ENCODE data around the gene APBA3. TPM values are rescaled to one million over a fixed set of nuclear protein-coding genes. Genes with fewer than 3 reads are reported as not detected.

APBA3 gene
- total and polyA plus RNA-seq, 9 of the 15 experiments (the other 6 are each of a cell fraction or from before 2014, with no cell fraction given): 0.10 to 29.5 (median 11.5) TPM

GRCh38 chr19:3721131-3721886, 40.2 kb downstream of the APBA3 start (continued):
- TF ChIP-seq, protein P1, sequence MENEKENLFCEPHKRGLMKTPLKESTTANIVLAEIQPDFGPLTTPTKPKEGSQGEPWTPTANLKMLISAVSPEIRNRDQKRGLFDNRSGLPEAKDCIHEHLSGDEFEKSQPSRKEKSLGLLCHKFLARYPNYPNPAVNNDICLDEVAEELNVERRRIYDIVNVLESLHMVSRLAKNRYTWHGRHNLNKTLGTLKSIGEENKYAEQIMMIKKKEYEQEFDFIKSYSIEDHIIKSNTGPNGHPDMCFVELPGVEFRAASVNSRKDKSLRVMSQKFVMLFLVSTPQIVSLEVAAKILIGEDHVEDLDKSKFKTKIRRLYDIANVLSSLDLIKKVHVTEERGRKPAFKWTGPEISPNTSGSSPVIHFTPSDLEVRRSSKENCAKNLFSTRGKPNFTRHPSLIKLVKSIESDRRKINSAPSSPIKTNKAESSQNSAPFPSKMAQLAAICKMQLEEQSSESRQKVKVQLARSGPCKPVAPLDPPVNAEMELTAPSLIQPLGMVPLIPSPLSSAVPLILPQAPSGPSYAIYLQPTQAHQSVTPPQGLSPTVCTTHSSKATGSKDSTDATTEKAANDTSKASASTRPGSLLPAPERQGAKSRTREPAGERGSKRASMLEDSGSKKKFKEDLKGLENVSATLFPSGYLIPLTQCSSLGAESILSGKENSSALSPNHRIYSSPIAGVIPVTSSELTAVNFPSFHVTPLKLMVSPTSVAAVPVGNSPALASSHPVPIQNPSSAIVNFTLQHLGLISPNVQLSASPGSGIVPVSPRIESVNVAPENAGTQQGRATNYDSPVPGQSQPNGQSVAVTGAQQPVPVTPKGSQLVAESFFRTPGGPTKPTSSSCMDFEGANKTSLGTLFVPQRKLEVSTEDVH (IDR thresholded peaks at IDR 0.05; ENCODE audit: low read depth, partially characterized antibody): peak; percentile 74
- TF ChIP-seq PHF20 (IDR thresholded peaks at IDR 0.05; ENCODE audit: partially characterized antibody): peak; percentile 80
- peak; percentile 91 for TF ChIP-seq CCNT2 (IDR thresholded peaks at IDR 0.05; ENCODE audit: borderline replicate concordance, extremely low read depth, insufficient read length, low read depth, low read length)
- TF ChIP-seq ZNF3 (CRISPR knock-in tag; IDR thresholded peaks at IDR 0.05): no peak
- no peak for TF ChIP-seq RAD21 (CRISPR knock-in tag; conservative IDR thresholded peaks at IDR 0.05 in 1 of 2, IDR thresholded peaks at IDR 0.05 in 1 of 2)
- TF ChIP-seq L3MBTL2 (IDR thresholded peaks at IDR 0.05): peak; percentile 46; the same call in 1 of the 2 replicates
- TF ChIP-seq EP300 (IDR thresholded peaks at IDR 0.05; ENCODE audit: low read length): peak; percentile 65
- peak; percentile 94 for TF ChIP-seq RNF2 (IDR thresholded peaks at IDR 0.05)
- TF ChIP-seq RBFOX2 (IDR thresholded peaks at IDR 0.05; ENCODE audit: low read depth, low read length): peak; percentile 39; the same call in 1 of the 2 replicates
- TF ChIP-seq CREB1 (IDR thresholded peaks at IDR 0.05): peak; percentile 35; the same call in 1 of the 2 replicates
- peak; percentile 80 for TF ChIP-seq CREB1 (CRISPR knock-in tag; IDR thresholded peaks at IDR 0.05)
- peak; percentile 81; the same call in 1 of the 2 replicates for TF ChIP-seq ZBED1 (IDR thresholded peaks at IDR 0.05)
- no peak for TF ChIP-seq KLF16 (IDR thresholded peaks at IDR 0.05)
- peak; percentile 94 for TF ChIP-seq RBM22 (IDR thresholded peaks at IDR 0.05; ENCODE audit: low read depth, low read length, poor library complexity, severe bottlenecking)
- TF ChIP-seq, protein P2, sequence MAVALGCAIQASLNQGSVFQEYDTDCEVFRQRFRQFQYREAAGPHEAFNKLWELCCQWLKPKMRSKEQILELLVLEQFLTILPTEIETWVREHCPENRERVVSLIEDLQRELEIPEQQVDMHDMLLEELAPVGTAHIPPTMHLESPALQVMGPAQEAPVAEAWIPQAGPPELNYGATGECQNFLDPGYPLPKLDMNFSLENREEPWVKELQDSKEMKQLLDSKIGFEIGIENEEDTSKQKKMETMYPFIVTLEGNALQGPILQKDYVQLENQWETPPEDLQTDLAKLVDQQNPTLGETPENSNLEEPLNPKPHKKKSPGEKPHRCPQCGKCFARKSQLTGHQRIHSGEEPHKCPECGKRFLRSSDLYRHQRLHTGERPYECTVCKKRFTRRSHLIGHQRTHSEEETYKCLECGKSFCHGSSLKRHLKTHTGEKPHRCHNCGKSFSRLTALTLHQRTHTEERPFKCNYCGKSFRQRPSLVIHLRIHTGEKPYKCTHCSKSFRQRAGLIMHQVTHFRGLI (CRISPR knock-in tag; IDR thresholded peaks at IDR 0.05): no peak
- TF ChIP-seq, protein P3, sequence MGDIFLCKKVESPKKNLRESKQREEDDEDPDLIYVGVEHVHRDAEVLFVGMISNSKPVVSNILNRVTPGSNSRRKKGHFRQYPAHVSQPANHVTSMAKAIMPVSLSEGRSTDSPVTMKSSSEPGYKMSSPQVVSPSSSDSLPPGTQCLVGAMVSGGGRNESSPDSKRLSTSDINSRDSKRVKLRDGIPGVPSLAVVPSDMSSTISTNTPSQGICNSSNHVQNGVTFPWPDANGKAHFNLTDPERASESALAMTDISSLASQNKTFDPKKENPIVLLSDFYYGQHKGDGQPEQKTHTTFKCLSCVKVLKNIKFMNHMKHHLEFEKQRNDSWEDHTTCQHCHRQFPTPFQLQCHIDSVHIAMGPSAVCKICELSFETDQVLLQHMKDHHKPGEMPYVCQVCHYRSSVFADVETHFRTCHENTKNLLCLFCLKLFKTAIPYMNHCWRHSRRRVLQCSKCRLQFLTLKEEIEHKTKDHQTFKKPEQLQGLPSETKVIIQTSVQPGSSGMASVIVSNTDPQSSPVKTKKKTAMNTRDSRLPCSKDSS (IDR thresholded peaks at IDR 0.05; ENCODE audit: low read depth, partially characterized antibody): no peak
- TF ChIP-seq, protein P4, sequence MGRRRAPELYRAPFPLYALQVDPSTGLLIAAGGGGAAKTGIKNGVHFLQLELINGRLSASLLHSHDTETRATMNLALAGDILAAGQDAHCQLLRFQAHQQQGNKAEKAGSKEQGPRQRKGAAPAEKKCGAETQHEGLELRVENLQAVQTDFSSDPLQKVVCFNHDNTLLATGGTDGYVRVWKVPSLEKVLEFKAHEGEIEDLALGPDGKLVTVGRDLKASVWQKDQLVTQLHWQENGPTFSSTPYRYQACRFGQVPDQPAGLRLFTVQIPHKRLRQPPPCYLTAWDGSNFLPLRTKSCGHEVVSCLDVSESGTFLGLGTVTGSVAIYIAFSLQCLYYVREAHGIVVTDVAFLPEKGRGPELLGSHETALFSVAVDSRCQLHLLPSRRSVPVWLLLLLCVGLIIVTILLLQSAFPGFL (CRISPR knock-in tag; IDR thresholded peaks at IDR 0.05): 0 out of 2 replicates have a peak, but pooled peaks have one; percentile 1
- TF ChIP-seq CHD2 (IDR thresholded peaks at IDR 0.05; ENCODE audit: low read depth, low read length): peak; percentile 56
- peak; percentile 83; the same call in 1 of the 2 replicates for TF ChIP-seq MTA3 (IDR thresholded peaks at IDR 0.05; ENCODE audit: borderline replicate concordance)
